HG03469 (cell line): ENCODE measurements around the gene SELENOM.
"Not testable (repeated sequence)": the region's sequence is repeated elsewhere in the genome, so short reads cannot be mapped to it uniquely, and the experiment has no call there.

Source experiments
- ATAC-seq: cut with Tn5 transposase; IDR thresholded peaks from one replicate; pipeline ENCODE4 v1.9.1; 2021; ENCODE audit warnings: mild to moderate bottlenecking, moderate library complexity, moderate number of reproducible peaks; ENCODE audit not compliant: unreplicated experiment

The SELENOM gene

DNA sequence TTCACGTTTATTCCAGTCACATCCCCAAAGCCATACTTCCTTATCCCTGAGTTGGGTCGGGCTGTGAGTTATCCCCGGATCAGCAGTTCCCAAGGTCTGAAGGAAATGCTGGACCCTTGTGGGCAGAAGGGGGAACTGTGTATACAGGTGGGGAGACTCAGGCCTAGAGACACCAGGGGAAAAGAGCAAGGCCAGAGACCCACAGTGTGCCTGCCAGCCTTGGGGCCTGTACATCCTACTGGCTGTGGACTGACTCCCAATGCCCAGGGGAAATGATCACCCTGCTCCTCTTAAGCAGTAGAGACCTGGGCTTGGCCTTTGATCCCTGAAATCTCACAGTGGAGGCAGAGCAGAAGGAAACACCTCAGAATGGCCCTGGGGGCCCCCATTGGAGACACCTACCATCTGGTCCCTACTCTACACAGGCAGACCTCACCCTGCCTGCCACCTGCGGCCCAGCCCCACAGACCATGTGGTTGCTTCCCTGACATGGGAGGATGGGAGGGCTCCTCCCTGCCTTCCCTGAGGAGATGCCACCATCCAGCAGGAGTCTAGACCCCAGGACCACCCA, 1.3 kb downstream of the SELENOM start:
- no peak for ATAC-seq

DNA sequence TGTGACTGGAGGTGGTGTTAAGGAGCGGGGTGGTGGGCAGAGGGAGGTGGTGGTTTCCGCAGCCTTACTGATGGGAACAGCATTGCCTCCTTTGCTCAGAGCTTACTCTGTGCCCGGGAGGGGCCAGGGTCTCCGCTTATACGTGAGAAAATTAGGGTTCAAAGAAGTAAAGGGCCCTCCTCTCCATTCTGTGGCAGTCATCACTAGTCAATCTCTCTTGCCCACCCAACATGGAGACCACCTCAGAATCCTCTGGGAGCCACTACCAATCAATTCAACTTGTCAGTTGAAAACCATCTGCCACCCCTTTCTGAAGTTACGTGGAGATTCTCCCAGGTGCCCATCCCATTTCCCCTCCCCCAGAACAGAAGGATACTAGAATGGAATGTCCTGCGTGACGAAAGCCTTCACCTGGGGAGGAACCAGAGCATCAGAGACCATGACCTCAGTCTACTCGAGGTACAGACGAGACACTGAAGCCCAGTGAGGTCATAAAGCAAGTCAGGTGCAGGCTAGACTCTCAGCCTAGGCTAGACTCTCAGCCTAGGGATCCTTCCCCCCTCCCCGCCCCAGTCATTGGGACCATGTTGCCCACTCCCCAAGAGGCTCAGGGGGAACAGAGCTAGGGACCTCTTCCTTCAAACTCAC, 2.0 kb downstream of the SELENOM start:
- no peak for ATAC-seq

DNA sequence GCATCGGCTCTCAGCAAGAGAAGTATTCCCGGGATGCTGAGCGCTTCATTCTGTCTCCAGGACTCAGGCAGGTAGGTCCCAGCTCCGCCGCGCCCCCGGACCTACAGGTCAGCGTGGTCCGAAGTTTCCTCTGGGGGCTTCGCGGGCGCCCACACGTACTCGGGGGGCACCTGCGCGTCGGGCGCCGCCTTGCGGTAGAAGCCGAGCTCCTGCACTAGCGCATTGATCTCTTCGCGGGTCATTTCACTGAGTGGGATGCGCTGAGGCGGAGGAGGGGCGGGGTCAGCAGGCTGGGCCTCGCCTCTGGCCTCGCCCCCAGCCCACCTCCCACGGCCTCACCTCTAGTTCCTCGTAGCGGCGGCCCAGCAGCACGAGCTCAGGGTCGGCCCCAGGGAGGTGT, 2.5 kb downstream of the SELENOM start:
- ATAC-seq = no peak

DNA sequence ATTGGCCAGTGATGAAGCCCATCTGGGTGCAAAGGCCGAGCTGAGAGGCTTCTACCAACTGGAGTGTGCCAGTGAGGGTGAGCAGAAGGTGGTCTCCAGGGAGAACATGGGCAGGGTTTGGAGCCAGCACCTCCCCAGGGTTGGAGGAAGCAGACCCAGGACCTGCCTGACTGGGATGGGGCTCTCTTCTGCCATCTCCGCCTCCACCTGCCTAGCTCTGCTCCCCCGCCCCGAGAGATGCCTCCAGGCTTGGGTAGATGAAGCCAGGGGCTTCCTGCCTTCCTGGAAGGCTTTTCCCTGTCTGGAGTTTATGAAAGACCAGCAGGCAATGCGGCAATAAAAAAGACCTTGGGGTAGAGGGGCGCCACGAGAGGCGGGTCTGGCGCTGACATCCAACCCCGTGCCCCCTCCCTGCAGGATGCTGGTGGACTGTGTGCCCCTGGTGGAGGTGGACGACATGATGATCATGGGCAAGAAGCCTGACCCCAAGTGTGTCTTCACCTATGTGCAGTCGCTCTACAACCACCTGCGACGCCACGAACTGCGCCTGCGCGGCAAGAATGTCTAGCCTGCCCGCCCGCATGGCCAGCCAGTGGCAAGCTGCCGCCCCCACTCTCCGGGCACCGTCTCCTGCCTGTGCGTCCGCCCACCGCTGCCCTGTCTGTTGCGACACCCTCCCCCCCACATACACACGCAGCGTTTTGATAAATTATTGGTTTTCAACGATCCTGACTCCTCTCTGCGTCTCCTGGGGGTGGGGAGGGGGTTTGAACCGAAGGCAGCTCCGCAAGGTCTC, 3.3 kb downstream of the SELENOM start:
- ATAC-seq = no peak

DNA sequence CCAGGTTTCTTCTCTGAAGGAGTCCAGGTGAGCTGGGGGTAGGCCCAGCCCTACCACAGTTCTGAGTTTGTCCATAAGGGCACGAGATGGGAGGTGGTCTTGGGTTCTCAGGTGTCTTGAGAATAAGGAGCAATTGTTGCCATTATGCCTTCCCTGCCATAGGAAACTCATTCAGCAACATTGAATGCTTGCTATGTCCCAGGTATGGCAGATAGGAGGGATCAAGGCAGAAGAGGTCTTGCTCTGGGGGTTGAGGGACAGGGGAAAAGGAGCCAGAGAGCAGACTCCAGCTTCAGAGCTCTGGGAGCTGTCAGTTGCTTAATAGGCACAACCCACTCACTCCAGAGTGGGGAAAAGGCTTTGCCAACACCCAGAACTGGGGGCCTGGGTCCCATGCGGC, 4.3 kb downstream of the SELENOM start:
- ATAC-seq = no peak

GRCh38 chr22:31102441-31103081, 4.8 kb downstream of the SELENOM start:
- no peak for ATAC-seq

- no peak for ATAC-seq
Observed at GRCh38 chr22:31100762-31101525, 6.4 kb downstream of the SELENOM start.

DNA sequence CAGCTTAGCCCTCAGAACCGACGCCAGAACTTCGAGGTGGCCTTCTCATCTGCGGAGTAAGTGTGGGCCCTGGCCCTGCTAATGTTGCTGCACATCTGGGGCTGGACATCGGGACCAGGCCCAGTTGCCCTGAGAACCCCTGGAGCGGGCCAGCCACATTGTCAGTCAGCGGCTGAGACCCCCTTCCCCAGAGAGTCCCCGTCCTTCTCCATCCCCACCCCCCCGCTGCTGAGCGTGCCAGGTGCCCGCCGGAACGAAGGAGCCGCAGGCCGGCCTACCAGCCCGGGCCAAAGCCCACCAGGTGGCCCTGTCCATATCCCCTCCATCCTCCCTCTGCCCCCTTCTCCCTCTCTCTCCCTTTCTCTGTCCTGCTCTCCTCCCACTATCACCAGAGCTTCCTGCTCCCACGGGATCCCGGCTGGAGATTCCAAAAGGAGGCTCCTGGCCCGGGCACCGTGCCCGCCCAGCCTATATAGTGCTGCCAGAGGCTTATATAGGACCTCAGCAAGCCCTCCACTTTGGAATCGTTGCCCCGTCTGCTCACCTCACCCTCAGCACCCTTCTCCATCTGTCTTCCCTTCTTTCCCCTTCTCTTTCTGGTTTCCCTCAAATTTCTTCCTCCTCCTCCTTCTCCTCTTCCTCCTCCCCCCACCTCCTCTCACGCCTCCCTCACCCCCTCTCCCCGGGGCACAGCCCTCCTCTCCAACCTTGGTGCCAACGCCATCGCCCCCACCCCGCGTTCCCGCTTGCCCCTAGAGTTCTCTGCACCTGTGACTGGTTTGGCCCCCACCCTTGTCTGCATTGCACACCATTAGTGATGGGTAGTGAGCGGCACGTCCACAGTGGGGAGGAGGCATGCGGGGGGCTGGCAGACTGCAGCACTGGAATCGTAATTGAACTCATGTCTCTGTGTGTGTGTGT, 7.3 kb downstream of the SELENOM start:
- no peak for ATAC-seq

DNA sequence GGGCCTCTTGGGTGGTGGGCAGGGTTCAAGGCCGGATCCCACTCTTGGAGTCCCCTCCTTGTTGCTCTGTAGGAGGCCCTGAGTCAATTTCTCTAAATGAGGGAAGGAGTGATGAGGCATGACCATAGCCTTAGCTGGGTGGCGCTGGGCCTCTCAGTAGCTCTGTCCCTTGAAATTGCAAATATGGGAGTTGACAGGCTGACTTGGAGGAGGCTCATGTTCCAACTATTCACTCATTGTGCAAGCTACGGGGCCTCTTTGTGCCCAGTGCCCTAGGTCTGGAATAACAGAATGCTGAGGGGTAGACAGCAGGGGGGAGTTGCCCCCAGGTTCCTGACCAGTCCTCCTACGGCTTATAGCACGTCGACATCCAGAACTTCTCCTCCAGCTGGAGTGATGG, 8.0 kb downstream of the SELENOM start:
- ATAC-seq = no peak

GRCh38 chr22:31098632-31099110, 8.7 kb downstream of the SELENOM start:
- ATAC-seq = no peak

DNA sequence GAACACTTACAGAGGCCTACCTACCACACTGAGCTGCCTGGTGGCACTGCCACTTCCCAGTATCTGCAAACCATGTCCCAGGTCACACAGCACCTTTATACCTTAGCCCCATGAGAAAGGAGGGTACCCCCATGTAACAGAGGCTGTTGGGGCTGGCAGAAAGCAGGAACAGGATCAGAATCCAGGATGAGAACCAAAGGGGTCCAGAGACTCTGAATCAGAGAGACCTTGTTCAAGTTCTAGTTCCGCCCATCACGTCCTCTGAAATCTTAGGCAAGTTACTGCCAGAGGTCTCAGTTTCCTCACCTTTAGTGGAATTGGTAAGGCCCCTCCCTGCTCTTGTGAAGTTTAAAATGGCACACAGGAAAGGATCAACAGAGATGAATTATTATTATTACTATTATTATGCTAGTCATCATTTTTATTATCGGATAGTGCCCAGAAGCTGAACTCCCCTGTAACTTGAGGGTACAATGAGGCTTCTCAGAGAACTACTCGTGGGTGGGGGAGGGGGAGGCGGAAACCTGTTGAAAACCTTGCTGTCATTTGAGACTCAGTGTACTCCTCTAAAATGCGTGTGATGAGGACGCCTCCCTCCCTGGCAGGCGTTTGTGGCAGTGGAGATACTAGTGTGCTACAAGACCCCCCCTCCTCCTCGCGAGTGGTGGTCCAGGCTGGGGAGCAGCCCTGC, 9.3 kb downstream of the SELENOM start:
- ATAC-seq = no peak

DNA sequence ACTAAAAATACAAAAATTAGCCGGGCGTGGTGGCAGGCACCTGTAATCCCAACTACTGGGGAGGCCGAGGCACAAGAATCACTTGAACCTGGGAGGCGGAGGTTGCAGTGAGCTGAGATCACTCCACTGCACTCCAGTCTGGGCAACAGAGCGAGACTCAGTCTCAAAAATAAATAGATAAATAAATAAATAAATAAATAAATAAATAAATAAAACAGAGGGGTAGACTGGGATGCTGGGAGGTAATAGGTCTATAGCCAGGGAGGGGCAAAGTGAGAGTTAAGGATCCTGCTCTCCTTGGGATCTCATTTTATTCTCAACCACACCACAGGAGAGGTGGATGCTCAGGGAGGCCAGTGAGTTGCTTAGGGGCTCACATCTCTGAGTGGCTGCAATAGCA, 9.8 kb downstream of the SELENOM start:
- not testable (repeated sequence) for ATAC-seq

GRCh38 chr22:31096657-31097279, 10.6 kb downstream of the SELENOM start:
- no peak for ATAC-seq

GRCh38 chr22:31095637-31096249, 11.6 kb downstream of the SELENOM start:
- ATAC-seq = no peak

- no peak for ATAC-seq
Observed at GRCh38 chr22:31094741-31095140, 12.6 kb downstream of the SELENOM start.

DNA sequence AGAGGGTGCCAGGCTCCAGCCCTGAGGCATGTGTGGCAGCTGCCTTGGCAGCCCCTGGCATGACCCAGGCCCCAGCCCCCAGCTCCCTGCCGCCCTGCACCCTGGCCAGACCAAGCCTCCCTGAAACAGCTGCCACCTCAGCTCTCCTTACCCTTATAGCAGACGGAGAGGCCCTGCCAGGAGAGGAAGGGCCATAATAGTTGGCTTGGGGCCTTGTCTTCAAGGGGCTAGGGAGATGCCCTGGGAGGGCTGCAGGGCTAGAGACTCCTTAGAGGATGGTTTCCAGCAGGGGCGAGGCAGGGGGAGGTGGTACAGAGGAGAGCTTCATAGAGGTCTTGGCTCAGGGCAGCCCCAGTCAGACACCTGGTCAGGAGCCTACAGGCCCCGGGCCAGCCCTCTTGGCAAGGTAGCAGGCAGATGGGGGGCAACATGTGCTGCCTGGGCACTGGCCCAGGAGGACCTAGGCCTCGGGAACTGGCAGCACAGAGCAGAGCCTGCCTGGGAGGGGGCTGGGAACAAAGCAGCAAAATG, 13.3 kb downstream of the SELENOM start:
- no peak for ATAC-seq

- ATAC-seq = no peak
Observed at GRCh38 chr22:31093086-31093850, 14.1 kb downstream of the SELENOM start.
